Glutamatergic neuron (in vitro differentiated cells): Measurements from ENCODE around the gene TMEM132C. TPM values are rescaled to one million over a fixed set of nuclear protein-coding genes. Genes with fewer than 3 reads are reported as not detected.
"Not testable (repeated sequence)": the region's sequence is repeated elsewhere in the genome, so short reads cannot be mapped to it uniquely, and the experiment has no call there.

Experiments
- DNase-seq: peaks from one replicate; pipeline ENCODE4 v3.0.0; 2022
- H3K27ac Mint-ChIP-seq: one replicate; pipeline ENCODE4 v1.8.0; 2020; ENCODE audit warnings: mild to moderate bottlenecking, mixed read lengths, inconsistent platforms; ENCODE audit not compliant: unreplicated experiment
- H3K27me3 Mint-ChIP-seq: one replicate; pipeline ENCODE4 v1.8.0; 2020; ENCODE audit warnings: mild to moderate bottlenecking, moderate library complexity, mixed read lengths, inconsistent platforms; ENCODE audit not compliant: unreplicated experiment
- H3K36me3 Mint-ChIP-seq: one replicate; pipeline ENCODE4 v1.8.0; 2020; ENCODE audit warnings: mild to moderate bottlenecking, mixed read lengths, inconsistent platforms; ENCODE audit not compliant: unreplicated experiment
- H3K4me1 Mint-ChIP-seq: one replicate; pipeline ENCODE4 v1.8.0; 2020; ENCODE audit warnings: mild to moderate bottlenecking, low read depth, mixed read lengths, inconsistent platforms; ENCODE audit not compliant: unreplicated experiment
- H3K4me3 Mint-ChIP-seq: one replicate; pipeline ENCODE4 v1.8.0; 2020; ENCODE audit warnings: mild to moderate bottlenecking, mixed read lengths, inconsistent platforms; ENCODE audit not compliant: unreplicated experiment
- H3K9me3 Mint-ChIP-seq: one replicate; pipeline ENCODE4 v1.8.0; 2020; ENCODE audit warnings: mild to moderate bottlenecking, moderate library complexity, mixed read lengths, inconsistent platforms; ENCODE audit not compliant: unreplicated experiment
- CTCF ChIP-seq: fragments of 200-600 bp; sonication (generic); IDR thresholded peaks from one replicate; pipeline ENCODE4 v1.5.0; 2021; ENCODE audit not compliant: partially characterized antibody, unreplicated experiment
- total RNA-seq: library from RNA; stranded (reverse); fragmentation: NEBNext Ultra II Directional; extraction: Animal tissue kit (Norgen Biotek cat#: 25700); gene quantifications from one replicate; pipeline ENCODE4 v1.2.1, GENCODE V29; 2021; ENCODE audit not compliant: unreplicated experiment

The TMEM132C gene
- total RNA-seq, 1 donor from 2014 or later = 8.0 TPM

DNA sequence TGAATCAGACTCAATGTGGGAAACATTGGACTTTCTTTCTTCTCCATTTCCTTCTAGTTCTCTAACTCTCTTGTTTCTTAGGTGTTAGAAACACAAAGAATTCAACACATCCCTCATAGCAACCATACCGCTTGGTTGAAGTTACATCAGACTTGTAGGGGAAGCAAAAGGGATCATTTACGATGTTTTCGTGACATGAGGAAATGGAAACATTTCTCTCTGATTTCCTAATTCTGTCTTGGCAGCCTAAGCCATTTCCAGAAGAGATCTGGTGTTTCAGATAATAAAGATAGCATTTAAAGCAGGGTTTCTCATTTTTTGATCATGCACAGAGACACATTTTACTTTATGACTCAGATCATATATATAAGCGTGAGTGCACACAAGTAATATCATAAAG is 202.0 kb downstream of the TMEM132C start:
- no peak overlapping the region for H3K4me3 Mint-ChIP-seq
- peaks cover 15% of the 10 kb centered on the region for H3K9me3 Mint-ChIP-seq
- no peak for DNase-seq
- no peak for TF ChIP-seq CTCF
- no peak overlapping the region for H3K27ac Mint-ChIP-seq
- H3K27me3 Mint-ChIP-seq = peaks cover 13% of the 10 kb centered on the region
- H3K4me1 Mint-ChIP-seq = no peaks in the 10 kb centered on the region
- H3K36me3 Mint-ChIP-seq = peaks cover 10% of the 10 kb centered on the region

- Mint-ChIP-seq H3K27ac (no peak overlapping the region), H3K4me3 (no peak overlapping the region), H3K27me3 (peaks cover 13% of the 10 kb centered on the region), H3K36me3 (peaks cover 10% of the 10 kb centered on the region), H3K4me1 (no peaks in the 10 kb centered on the region), H3K9me3 (peaks cover 11% of the 10 kb centered on the region)
- no peak for DNase-seq
- no peak for TF ChIP-seq CTCF
These were observed 204.5 kb downstream of the TMEM132C start for GRCh38 chr12:128471491-128471890.

DNA sequence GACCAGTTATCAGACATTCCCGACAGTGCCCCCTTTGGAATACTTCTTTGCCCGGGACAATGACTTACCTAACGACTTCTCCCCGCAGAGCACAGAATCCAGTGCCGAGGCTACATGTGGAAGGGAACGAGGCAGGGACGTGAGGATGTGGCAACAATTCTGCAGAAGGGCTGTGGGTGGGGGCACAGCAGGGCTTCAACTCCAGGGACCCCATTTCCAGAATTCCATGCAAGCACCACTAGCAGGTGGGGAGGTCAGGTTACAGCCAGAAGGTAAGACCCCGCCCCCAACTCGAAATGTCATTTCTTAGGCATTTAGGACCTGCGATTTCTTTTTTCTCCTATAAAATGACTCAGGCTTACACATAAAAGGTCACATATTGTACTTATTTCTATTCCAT is 207.9 kb downstream of the TMEM132C start:
- no peak for TF ChIP-seq CTCF
- H3K27ac Mint-ChIP-seq = no peak overlapping the region
- no peak overlapping the region for H3K4me3 Mint-ChIP-seq
- peaks cover 8% of the 10 kb centered on the region for H3K9me3 Mint-ChIP-seq
- H3K4me1 Mint-ChIP-seq = no peaks in the 10 kb centered on the region
- H3K27me3 Mint-ChIP-seq = peaks cover 9% of the 10 kb centered on the region
- DNase-seq = no peak
- H3K36me3 Mint-ChIP-seq = peaks cover 10% of the 10 kb centered on the region

DNA sequence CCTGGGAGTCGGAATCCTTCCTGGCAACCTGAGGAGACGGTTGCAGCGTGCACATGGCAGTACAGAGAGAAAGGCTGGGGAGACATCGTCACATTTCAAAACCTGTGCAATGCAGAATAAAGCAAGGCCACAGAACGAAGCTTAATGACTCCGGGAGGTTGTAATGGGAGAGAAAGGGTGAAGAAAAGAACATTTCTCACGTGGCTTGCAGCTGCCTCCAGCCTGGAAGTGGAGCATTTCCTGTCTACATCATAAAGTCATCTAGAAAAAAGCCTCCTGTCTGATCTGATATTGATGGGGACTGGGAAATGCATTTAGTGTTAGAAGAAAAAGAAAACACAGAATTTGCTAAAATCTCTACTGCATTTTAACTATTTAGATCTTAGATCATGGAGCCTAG is 209.3 kb downstream of the TMEM132C start:
- Mint-ChIP-seq H3K9me3 (peaks cover 8% of the 10 kb centered on the region), H3K27me3 (peaks cover 9% of the 10 kb centered on the region), H3K4me1 (no peaks in the 10 kb centered on the region), H3K4me3 (no peak overlapping the region), H3K27ac (no peak overlapping the region), H3K36me3 (peaks cover 10% of the 10 kb centered on the region)
- no peak for DNase-seq
- no peak for TF ChIP-seq CTCF

- no peak for TF ChIP-seq CTCF
- H3K27me3 Mint-ChIP-seq = peaks cover 5% of the 10 kb centered on the region
- no peak overlapping the region for H3K4me3 Mint-ChIP-seq
- no peaks in the 10 kb centered on the region for H3K4me1 Mint-ChIP-seq
- no peaks in the 10 kb centered on the region for H3K36me3 Mint-ChIP-seq
- DNase-seq = no peak
- H3K9me3 Mint-ChIP-seq = peaks cover 4% of the 10 kb centered on the region
- no peak overlapping the region for H3K27ac Mint-ChIP-seq
These were observed 216.7 kb downstream of the TMEM132C start for GRCh38 chr12:128483526-128484255.

GRCh38 chr12:128497376-128497775 is 230.4 kb downstream of the TMEM132C start:
- H3K27ac Mint-ChIP-seq, H3K9me3 Mint-ChIP-seq, H3K27me3 Mint-ChIP-seq, H3K4me3 Mint-ChIP-seq, DNase-seq, H3K36me3 Mint-ChIP-seq, H3K4me1 Mint-ChIP-seq: not testable (repeated sequence)
